ENCODE measurements around the gene RAX2. TPM values are rescaled to one million over a fixed set of nuclear protein-coding genes. Genes with fewer than 3 reads are reported as not detected.
A peak's percentile ranks its signal among the peaks of the same experiment; 100 is the strongest.

RAX2 gene
- total and polyA plus RNA-seq, 2 of the 13 experiments (the other 11 are each of a cell fraction or from before 2014, with no cell fraction given) = not detected

GRCh38 chr19:3761382-3762129 is 10.5 kb downstream of the RAX2 start, which contains the start of gene APBA3:
Gene APBA3 (minus strand): TSS chr19:3761692. CDS start chr19:3760264, 1,428 bp downstream.
- peak; percentile 69 for ATAC-seq
- POLR2A ChIA-PET = interaction anchor here (0.6 to 2.0 kb wide), 11 partner anchors 11 to 485 kb away, joined by 3 to 15 read pairs (median 6); partner anchors contain the start of genes CACTIN, RAX2, TJP3 and YJU2
- intact Hi-C loops (cut with micrococcal nuclease; ENCODE audit: unreplicated experiment) (loop anchor here (10.0 kb wide), 1 partner anchor 57 kb away; the partner anchor contains the start of genes PIP5K1C and TJP3), in situ Hi-C loops (cut with HindIII; ENCODE audit: extremely low pct_ligation_motif_present, low pct_unique_long_range_greater_than_20kb) (no loop called here)
- Histone ChIP-seq H2AFZ (ENCODE audit: low read length) (peak within 1 kb of the TSS; percentile 91), H3K79me2 (ENCODE audit: insufficient read depth, low read length) (peaks cover 12% of the 10 kb centered on the region), H4K20me1 (ENCODE audit: insufficient read depth, low read length) (no peaks in the 10 kb centered on the region), H3K9ac (ENCODE audit: insufficient read depth, low read depth, low read length) (peak within 1 kb of the TSS; percentile 93), H3K4me2 (ENCODE audit: low read depth, low read length) (peak within 1 kb of the TSS; percentile 88), H3K4me1 (ENCODE audit: insufficient read depth, low read length) (peaks cover 17% of the 10 kb centered on the region), H3K9me3 (ENCODE audit: low read length) (no peaks in the 10 kb centered on the region), H3K27me3 (ENCODE audit: control insufficient read depth in 1 of 2, insufficient read depth in 2 of 2, low read length in 2 of 2) (no peaks in the 10 kb centered on the region; a peak in 1 of 5 replicates), H3K27ac (ENCODE audit: extremely low read length, insufficient read depth, low read length) (peak within 1 kb of the TSS; percentile 95), H3K36me3 (replicated peaks in 1 of 2; ENCODE audit: control insufficient read depth in 1 of 2, insufficient read depth in 2 of 2, low read length in 2 of 2) (peaks cover 3 to 17% of the 10 kb centered on the region in 2 experiments; a peak in 3 of 5 replicates), H3K4me3 (replicated peaks in 1 of 3; ENCODE audit: insufficient read depth in 1 of 3, low read depth in 2 of 3, low read length in 3 of 3) (peak within 1 kb of the TSS; percentile 84 to 99 (median 90))
- FAIRE-seq = peak; percentile 76
- peak; percentile 86 for DNase-seq (ENCODE audit: low spot score)
- BruUV-seq (replicated peaks) = no TSS peak
- 2% methylated on average over 10 of the region's 45 CpGs for WGBS (ENCODE audit: low lambda C conversion rate)
- CTCF ChIA-PET (ENCODE audit: low intra/inter-chr PET ratio, low total read pairs) = no interaction called here
- TF ChIP-seq ZNF496 (CRISPR knock-in tag; IDR thresholded peaks at IDR 0.05; ENCODE audit: insufficient replicate concordance) = no peak
- TF ChIP-seq ZZZ3 (CRISPR knock-in tag; IDR thresholded peaks at IDR 0.05; ENCODE audit: borderline replicate concordance) = no peak
- peak; percentile 88; the same call in 1 of the 2 replicates for TF ChIP-seq AHR (CRISPR knock-in tag; IDR thresholded peaks at IDR 0.05)
- no peak for TF ChIP-seq BCLAF1 (IDR thresholded peaks at IDR 0.05)
- no peak for TF ChIP-seq ZNF292 (CRISPR knock-in tag; IDR thresholded peaks at IDR 0.05; ENCODE audit: borderline replicate concordance, low read depth)
- TF ChIP-seq ZNF784 (CRISPR knock-in tag; IDR thresholded peaks at IDR 0.05; ENCODE audit: borderline replicate concordance) = no peak; the same call in 1 of the 2 replicates
- TF ChIP-seq NR2C2 (CRISPR knock-in tag; IDR thresholded peaks at IDR 0.05; ENCODE audit: borderline replicate concordance) = peak; percentile 42; the same call in 1 of the 2 replicates
- TF ChIP-seq NR1H2 (CRISPR knock-in tag; IDR thresholded peaks at IDR 0.05; ENCODE audit: borderline replicate concordance, low read depth) = no peak
- TF ChIP-seq TEAD3 (CRISPR knock-in tag; optimal IDR thresholded peaks at IDR 0.05; ENCODE audit: borderline replicate concordance) = peak; percentile 51
- 0 out of 2 replicates have a peak, but pooled peaks have one; percentile 28 for TF ChIP-seq MXD1 (CRISPR knock-in tag; IDR thresholded peaks at IDR 0.05)
- no peak for TF ChIP-seq ZBTB1 (CRISPR knock-in tag; IDR thresholded peaks at IDR 0.05; ENCODE audit: borderline replicate concordance)
- TF ChIP-seq HNF1B (CRISPR knock-in tag; IDR thresholded peaks at IDR 0.05) = peak; percentile 94
- TF ChIP-seq PAF1 (CRISPR knock-in tag; IDR thresholded peaks at IDR 0.05) = no peak
- no peak for TF ChIP-seq ZNF513 (CRISPR knock-in tag; conservative IDR thresholded peaks at IDR 0.05)
- peak; percentile 76; the same call in 1 of the 2 replicates for TF ChIP-seq PHF21A (CRISPR knock-in tag; IDR thresholded peaks at IDR 0.05)
